ENCODE measurements around the gene CCDC91. TPM values are rescaled to one million over a fixed set of nuclear protein-coding genes. Genes with fewer than 3 reads are reported as not detected.

Gene CCDC91
- total RNA-seq, 4 donors from 2014 or later, result 24.3 to 65.2 (median 34.3) TPM

DNA sequence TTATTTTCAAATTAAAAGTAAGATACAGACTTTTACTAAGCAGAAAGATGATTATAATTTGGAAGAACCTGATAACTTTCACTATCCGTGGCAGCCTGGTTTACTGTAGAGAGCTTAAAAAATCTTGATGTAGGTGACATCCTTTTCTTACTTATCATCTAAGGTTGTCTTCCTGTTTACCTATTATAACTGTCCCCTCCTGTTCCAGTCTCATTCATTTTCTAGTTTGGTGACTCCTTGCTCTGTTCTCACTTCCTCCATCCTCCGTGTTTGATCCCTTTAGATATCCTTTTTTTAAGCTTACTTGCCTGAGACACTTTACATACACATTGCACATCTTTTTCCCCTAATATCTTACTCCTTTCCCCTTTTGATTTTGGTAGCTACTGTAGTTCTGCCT is 27.5 kb downstream of the CCDC91 start:
- Histone ChIP-seq H3K4me3 (no peak overlapping the region), H3K27ac (no peak overlapping the region), H3K36me3 (no peaks in the 10 kb centered on the region), H3K4me1 (peaks cover 0 to 3% (median 0%) of the 10 kb centered on the region in 4 donors), H3K27me3 (no peaks in the 10 kb centered on the region), H3K9me3 (no peaks in the 10 kb centered on the region)
- DNase-seq, result no peak
- TF ChIP-seq POLR2A (IDR thresholded peaks at IDR 0.05), result no peak

DNA sequence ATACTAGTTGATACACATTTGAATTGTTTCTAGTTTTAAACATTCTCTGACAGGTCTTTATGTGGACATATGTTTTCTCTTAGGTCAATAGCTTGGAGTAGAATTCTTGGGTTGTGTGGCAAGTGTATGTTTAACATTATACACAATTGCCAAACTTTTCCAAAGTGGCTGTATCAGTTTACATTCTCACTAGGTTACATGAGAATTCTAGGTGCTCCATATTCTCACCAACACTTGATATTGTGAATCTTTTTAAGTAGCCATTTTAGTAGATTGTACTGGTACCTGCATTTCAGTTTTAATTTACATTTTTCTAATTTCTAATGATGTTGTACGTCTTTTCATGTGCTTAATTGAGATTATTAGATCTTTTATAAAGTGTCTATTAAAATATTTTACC is 28.6 kb downstream of the CCDC91 start:
- Histone ChIP-seq H3K27me3 (no peaks in the 10 kb centered on the region), H3K9me3 (no peaks in the 10 kb centered on the region), H3K27ac (no peak overlapping the region), H3K4me1 (peaks cover 0 to 4% (median 0%) of the 10 kb centered on the region in 4 donors), H3K4me3 (no peak overlapping the region), H3K36me3 (no peaks in the 10 kb centered on the region)
- no peak for TF ChIP-seq POLR2A (IDR thresholded peaks at IDR 0.05)
- TF ChIP-seq, protein P1, sequence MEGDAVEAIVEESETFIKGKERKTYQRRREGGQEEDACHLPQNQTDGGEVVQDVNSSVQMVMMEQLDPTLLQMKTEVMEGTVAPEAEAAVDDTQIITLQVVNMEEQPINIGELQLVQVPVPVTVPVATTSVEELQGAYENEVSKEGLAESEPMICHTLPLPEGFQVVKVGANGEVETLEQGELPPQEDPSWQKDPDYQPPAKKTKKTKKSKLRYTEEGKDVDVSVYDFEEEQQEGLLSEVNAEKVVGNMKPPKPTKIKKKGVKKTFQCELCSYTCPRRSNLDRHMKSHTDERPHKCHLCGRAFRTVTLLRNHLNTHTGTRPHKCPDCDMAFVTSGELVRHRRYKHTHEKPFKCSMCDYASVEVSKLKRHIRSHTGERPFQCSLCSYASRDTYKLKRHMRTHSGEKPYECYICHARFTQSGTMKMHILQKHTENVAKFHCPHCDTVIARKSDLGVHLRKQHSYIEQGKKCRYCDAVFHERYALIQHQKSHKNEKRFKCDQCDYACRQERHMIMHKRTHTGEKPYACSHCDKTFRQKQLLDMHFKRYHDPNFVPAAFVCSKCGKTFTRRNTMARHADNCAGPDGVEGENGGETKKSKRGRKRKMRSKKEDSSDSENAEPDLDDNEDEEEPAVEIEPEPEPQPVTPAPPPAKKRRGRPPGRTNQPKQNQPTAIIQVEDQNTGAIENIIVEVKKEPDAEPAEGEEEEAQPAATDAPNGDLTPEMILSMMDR (IDR thresholded peaks at IDR 0.05), result no peak
- no peak for DNase-seq

DNA sequence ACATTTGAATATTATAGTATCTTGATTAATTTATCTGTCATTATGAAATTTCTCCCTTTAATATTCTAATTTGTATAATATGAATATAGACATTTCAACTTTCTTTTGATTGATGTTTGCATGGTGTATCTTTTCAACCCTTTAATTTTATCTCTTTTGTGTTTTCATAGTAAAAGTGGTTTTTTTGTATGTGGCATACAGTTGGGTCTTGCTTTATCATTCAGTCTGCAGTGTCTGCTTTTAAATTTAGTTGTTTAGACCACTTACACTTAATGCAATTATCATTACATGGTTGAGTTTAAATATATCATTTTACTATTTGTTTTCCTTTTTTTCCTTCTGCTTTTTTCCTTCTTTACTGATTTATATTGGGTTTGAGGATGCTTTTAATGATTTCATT is 29.6 kb downstream of the CCDC91 start:
- TF ChIP-seq POLR2A (IDR thresholded peaks at IDR 0.05), result no peak
- TF ChIP-seq, protein P1 (IDR thresholded peaks at IDR 0.05), result no peak
- no peaks in the 10 kb centered on the region for H3K9me3 ChIP-seq
- H3K4me1 ChIP-seq, result peaks cover 0 to 4% (median 0%) of the 10 kb centered on the region in 4 donors
- H3K27ac ChIP-seq, result no peak overlapping the region
- no peaks in the 10 kb centered on the region for H3K36me3 ChIP-seq
- no peak for DNase-seq
- no peak overlapping the region for H3K4me3 ChIP-seq
- no peaks in the 10 kb centered on the region for H3K27me3 ChIP-seq

GRCh38 chr12:28222081-28222700 is 31.9 kb downstream of the CCDC91 start:
- TF ChIP-seq, protein P1 (IDR thresholded peaks at IDR 0.05), result no peak
- no peak for TF ChIP-seq POLR2A (IDR thresholded peaks at IDR 0.05)
- Histone ChIP-seq H3K4me1 (peaks cover 0 to 4% (median 0%) of the 10 kb centered on the region in 4 donors), H3K27me3 (no peaks in the 10 kb centered on the region), H3K36me3 (no peaks in the 10 kb centered on the region), H3K4me3 (no peak overlapping the region), H3K27ac (no peak overlapping the region), H3K9me3 (no peaks in the 10 kb centered on the region)
- peak in 2 of 3 donors; percentile 18 to 59 for DNase-seq

DNA sequence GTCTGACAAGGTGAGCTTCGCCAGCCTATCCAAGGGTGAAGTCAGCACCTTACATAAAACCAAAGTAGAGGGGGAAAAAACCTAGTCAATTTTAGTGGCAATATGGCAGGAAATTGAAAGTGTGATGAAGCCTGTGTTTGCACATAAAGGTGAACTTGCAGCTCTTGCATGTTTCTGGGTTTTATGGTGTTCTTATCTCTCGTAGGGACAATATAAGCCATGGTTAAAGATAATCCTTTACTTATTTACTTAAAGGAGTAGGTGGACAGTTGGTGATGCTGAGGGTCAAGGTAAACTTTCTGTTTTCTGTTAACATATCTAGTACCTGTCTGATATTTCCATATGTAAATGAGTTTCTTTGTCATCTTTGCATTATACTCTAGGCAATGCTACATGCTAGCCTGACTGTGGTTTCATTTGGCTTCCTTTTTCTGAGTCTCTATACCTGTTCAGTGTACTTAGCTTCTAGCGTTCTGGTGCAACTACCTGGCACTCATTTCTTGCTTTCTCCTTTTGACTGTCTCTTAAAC is 32.8 kb downstream of the CCDC91 start:
- Histone ChIP-seq H3K36me3 (no peaks in the 10 kb centered on the region), H3K9me3 (no peaks in the 10 kb centered on the region), H3K4me1 (peaks cover 0 to 4% (median 0%) of the 10 kb centered on the region in 4 donors), H3K27ac (no peak overlapping the region), H3K4me3 (no peak overlapping the region), H3K27me3 (no peaks in the 10 kb centered on the region)
- no peak for DNase-seq
- no peak for TF ChIP-seq POLR2A (IDR thresholded peaks at IDR 0.05)
- TF ChIP-seq, protein P1 (IDR thresholded peaks at IDR 0.05), result no peak

DNA sequence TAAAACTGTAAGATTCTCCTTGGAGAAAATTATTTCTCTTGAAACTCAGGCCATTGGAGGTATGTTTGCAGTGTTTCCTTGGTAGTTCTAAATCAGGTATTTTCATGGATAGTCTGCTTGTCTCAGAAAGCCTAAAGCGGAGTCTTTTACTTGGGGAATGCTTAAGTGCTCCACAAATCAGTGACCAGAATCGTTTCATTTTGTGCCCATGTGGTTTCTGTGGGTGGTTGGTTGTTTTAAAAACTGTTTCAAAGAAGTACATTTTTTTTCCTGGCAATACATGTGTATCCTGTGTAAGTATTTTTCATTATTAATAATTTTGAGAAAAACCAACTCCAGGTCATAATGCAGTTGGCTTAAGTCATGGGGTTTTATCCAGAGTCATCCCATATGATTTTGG is 33.6 kb downstream of the CCDC91 start:
- no peaks in the 10 kb centered on the region for H3K9me3 ChIP-seq
- H3K36me3 ChIP-seq, result no peaks in the 10 kb centered on the region
- TF ChIP-seq POLR2A (IDR thresholded peaks at IDR 0.05), result no peak
- TF ChIP-seq, protein P1 (IDR thresholded peaks at IDR 0.05), result no peak
- H3K27me3 ChIP-seq, result no peaks in the 10 kb centered on the region
- peaks cover 0 to 4% (median 0%) of the 10 kb centered on the region in 4 donors for H3K4me1 ChIP-seq
- H3K27ac ChIP-seq, result no peak overlapping the region
- no peak for DNase-seq
- no peak overlapping the region for H3K4me3 ChIP-seq

All from Peyer's patch (tissue), 4 donors.